Body of pancreas (tissue), 4 donors: ENCODE measurements around the gene TCP11L1. TPM values are rescaled to one million over a fixed set of nuclear protein-coding genes. Genes with fewer than 3 reads are reported as not detected.

Experiments
- ATAC-seq: fragments of 150-250 bp; one replicate; pipeline ENCODE4 v1.9.1; 2016
- DNase-seq, 4 donors: peaks; one replicate each; pipeline ENCODE4 v3.0.0-alpha.2; 2019
- H3K27ac ChIP-seq, 4 donors: fragments of 200-600 bp; sonication (generic); 1 replicate in 3 of 4; 2 replicates in 1 of 4; pipeline versions ENCODE4 v1.5.1 to v1.6.1; 2016 to 2019; ENCODE audit warnings: mild to moderate bottlenecking in 1 of 4, mixed read lengths in 1 of 4, moderate library complexity in 1 of 4
- H3K27me3 ChIP-seq, 2 donors: fragments of 200-600 bp; sonication (generic); one replicate each; pipeline ENCODE4 v1.6.0; 2016; ENCODE audit warnings: mild to moderate bottlenecking in 1 of 2
- H3K36me3 ChIP-seq, 2 donors: fragments of 200-600 bp; sonication (generic); replicated peaks in 1 of 2; 2 replicates each; pipeline ENCODE4 v1.5.1; 2016; ENCODE audit warnings: low read depth in 2 of 2; ENCODE audit not compliant: insufficient read depth in 1 of 2
- H3K4me1 ChIP-seq: fragments of 200-600 bp; sonication (generic); one replicate; pipeline ENCODE4 v1.6.0; 2016
- H3K4me3 ChIP-seq, 2 donors: fragments of 200-600 bp; sonication (generic); 1 replicate in 1 of 2; 2 replicates in 1 of 2; pipeline ENCODE4 v1.5.1; 2016 to 2019
- H3K9me3 ChIP-seq, 3 donors: fragments of 200-600 bp; sonication (generic); 1 replicate in 2 of 3; 2 replicates in 1 of 3; pipeline ENCODE4 v1.5.1; 2016
- POLR2A ChIP-seq, 3 donors: fragments of 450-650 bp; IDR thresholded peaks; one replicate each; pipeline ENCODE4 v1.6.1; 2016; ENCODE audit warnings: antibody characterized with exemption in 3 of 3, mild to moderate bottlenecking in 2 of 3
- WGBS, 2 donors: methylation state at CpG; one replicate each; pipeline ENCODE4 v1.1.5; 2017; 5-methylcytosine and 5-hydroxymethylcytosine counted together
- intact Hi-C: fragments of 100-400 bp; cut with DNase I; formaldehyde crosslinking; loops from one replicate; pipeline ENCODE4 v1.15.1; 2023
- total RNA-seq, 2 donors: library from RNA; depleted of rRNA; stranded (reverse); fragments of >200 nt; gene quantifications; one replicate each; pipeline ENCODE4 v1.1.0, GENCODE V29; 2016
- TF ChIP-seq, protein P1 (sequence below), 7 experiments: fragments of 450-650 bp in 4 of 7; fragments of 200-600 bp in 3 of 7; sonication (generic) in 3 of 7; IDR thresholded peaks; one replicate each; pipeline ENCODE4 v1.5.1; 2016 to 2019; ENCODE audit warnings: antibody characterized with exemption in 7 of 7

TCP11L1 gene
- total RNA-seq, 2 donors from 2014 or later, result 26.5 to 41.5 TPM

DNA sequence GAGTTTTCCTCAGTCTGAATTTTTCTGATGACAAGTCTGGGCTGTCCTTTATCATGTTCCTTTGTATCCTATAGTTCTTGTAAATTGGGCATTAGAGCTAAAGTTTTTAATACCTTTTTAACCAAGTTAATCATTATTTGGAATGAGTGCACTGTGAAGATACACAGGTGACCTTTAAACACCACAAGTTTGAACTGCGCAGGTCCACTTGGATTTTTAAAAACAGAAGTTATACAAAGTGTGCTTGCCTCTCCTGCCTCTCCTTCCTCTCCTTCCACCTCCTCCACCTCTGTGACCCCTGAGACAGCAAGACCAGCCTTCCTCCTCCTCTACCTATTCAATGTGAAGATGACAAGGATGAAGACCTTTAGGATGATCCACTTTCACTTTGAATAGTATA, 4.4 kb upstream of the TCP11L1 start:
- TF ChIP-seq, protein P1, sequence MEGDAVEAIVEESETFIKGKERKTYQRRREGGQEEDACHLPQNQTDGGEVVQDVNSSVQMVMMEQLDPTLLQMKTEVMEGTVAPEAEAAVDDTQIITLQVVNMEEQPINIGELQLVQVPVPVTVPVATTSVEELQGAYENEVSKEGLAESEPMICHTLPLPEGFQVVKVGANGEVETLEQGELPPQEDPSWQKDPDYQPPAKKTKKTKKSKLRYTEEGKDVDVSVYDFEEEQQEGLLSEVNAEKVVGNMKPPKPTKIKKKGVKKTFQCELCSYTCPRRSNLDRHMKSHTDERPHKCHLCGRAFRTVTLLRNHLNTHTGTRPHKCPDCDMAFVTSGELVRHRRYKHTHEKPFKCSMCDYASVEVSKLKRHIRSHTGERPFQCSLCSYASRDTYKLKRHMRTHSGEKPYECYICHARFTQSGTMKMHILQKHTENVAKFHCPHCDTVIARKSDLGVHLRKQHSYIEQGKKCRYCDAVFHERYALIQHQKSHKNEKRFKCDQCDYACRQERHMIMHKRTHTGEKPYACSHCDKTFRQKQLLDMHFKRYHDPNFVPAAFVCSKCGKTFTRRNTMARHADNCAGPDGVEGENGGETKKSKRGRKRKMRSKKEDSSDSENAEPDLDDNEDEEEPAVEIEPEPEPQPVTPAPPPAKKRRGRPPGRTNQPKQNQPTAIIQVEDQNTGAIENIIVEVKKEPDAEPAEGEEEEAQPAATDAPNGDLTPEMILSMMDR (IDR thresholded peaks at IDR 0.05), result no peak
- no peak for TF ChIP-seq POLR2A (IDR thresholded peaks at IDR 0.05)
- no peaks in the 10 kb centered on the region for H3K27me3 ChIP-seq
- ATAC-seq, result no peak
- H3K4me1 ChIP-seq, result peaks cover 5% of the 10 kb centered on the region
- no peaks in the 10 kb centered on the region for H3K9me3 ChIP-seq
- intact Hi-C loops, result no loop called here
- DNase-seq, result no peak
- no peak overlapping the region for H3K4me3 ChIP-seq
- 23 to 27% methylated on average over 1 of the region's 1 CpG for WGBS, 2 donors
- H3K36me3 ChIP-seq, result no peaks in the 10 kb centered on the region
- no peak overlapping the region for H3K27ac ChIP-seq

DNA sequence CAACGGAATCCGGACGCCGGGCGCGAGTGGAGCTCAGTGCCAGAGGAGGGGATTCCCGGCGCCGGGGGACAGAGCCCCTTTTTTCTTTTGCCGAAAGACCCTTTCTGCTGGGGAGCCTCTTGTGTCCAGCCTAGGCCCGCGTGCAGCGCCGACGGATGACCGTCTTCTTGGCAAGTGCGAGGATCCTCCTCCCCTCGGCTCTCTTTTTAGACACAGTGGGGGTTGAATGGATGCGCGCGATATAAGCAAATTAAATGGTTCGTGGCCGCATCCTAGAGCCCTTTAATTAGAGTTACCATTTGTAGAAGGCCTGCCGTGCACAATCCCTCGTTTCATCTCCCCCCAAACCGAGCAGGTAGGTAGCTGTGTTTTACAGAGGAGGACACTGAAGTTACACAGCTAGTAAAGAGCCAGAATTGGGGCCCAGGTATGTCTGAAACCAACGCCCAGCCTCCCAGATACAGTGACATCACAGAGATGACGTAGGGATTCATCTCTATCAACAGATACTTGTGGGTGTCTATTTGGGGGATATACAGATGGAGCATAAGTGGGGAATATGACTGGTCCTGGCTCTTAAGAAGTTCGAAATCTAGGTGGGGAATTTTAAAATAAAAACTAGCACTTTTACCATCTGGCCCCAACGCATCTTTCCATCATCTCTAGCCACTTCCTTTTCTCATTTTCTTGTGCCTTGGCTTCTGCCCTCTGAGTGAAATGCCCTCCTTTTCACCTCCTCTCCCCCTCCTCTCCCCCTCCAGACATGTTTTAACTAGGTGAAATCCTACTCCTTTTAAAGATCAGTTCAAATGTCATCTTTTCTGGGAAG, 875 bp downstream of the TCP11L1 start:
- DNase-seq, result no peak
- Histone ChIP-seq H3K4me1 (peaks cover 17% of the 10 kb centered on the region), H3K27me3 (no peaks in the 10 kb centered on the region), H3K4me3 (peak overlapping the region; percentile 87 to 100), H3K36me3 (no peaks in the 10 kb centered on the region), H3K9me3 (no peaks in the 10 kb centered on the region), H3K27ac (peak overlapping the region; percentile 82 to 99 (median 97))
- 4 to 6% methylated on average over 26 to 30 of the region's 30 CpGs for WGBS, 2 donors
- TF ChIP-seq, protein P1 (IDR thresholded peaks at IDR 0.05), result no peak
- TF ChIP-seq POLR2A (IDR thresholded peaks at IDR 0.05), result no peak
- peak; percentile 4 for ATAC-seq
- intact Hi-C loops, result no loop called here

DNA sequence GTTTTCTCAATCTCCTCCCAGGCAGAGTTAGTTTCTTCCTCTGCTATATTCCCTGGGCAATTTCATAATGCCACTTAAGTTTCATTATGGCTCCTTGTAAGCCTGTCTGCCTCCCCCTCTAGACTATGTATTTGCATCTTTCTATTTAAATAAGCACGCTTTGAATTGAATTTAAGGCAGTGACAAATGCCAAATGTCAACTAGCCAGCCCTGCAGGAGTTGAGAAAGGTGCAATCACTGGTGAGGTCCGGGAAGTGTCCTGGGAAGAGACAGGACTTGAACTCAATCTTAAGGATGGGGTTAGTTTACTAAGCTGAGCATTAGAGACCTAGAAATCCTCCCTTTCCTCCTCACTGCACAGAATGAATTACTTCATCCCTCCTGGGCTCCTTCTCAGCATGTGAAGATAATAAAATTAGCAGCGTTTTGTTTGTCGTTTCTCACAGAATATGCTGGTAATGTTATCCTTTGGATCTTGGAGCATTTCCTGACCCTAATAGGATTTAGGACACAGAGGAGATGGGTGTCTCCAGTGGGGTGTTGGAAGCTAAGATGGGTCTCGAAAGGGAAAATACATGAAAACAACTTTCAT, 1.6 kb downstream of the TCP11L1 start:
- TF ChIP-seq, protein P1 (IDR thresholded peaks at IDR 0.05), result no peak
- TF ChIP-seq POLR2A (IDR thresholded peaks at IDR 0.05), result no peak

DNA sequence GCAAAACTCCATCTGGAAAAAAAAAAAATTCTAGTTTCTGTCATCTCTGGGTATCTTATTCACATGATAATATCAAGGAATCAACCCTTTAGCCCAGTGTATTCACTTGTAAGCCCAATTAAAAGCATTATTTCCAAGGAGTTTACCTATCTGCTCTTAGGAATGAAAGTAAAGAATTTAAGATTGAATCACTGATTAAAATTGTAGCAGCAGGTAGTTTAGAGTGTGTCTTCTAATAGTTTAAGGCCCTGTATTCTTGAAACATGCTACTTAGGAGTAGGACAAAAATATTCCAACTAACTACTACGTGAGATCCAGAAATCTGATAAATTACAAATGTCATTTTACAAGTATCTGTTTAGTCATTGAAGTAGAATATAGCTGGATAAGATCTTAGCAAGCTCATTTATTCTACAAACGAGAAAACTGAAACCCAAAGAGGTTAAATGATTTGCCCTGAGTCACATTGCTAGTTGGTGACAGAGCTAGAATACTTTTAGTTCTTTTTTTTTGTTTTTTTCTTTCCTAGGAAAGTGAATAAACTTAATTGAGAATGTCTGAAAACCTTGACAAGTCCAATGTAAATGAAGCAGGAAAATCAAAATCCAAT, 4.0 kb downstream of the TCP11L1 start:
- Histone ChIP-seq H3K27me3 (no peaks in the 10 kb centered on the region), H3K27ac (no peak overlapping the region), H3K9me3 (no peaks in the 10 kb centered on the region), H3K36me3 (no peaks in the 10 kb centered on the region), H3K4me3 (no peak overlapping the region), H3K4me1 (peaks cover 24% of the 10 kb centered on the region)
- TF ChIP-seq, protein P1 (IDR thresholded peaks at IDR 0.05), result no peak
- TF ChIP-seq POLR2A (IDR thresholded peaks at IDR 0.05), result no peak
- WGBS, 2 donors, result 56 to 61% methylated on average over 2 of the region's 2 CpGs
- ATAC-seq (no peak), DNase-seq (no peak)
- intact Hi-C loops, result no loop called here

More for the DNA sequence above, 1.6 kb downstream of the TCP11L1 start:
- WGBS, 2 donors, result 56 to 63% methylated on average over 5 of the region's 5 CpGs
- intact Hi-C loops, result no loop called here
- H3K4me3 ChIP-seq, result no peak overlapping the region
- DNase-seq, result no peak
- no peaks in the 10 kb centered on the region for H3K9me3 ChIP-seq
- no peaks in the 10 kb centered on the region for H3K36me3 ChIP-seq
- no peak overlapping the region for H3K27ac ChIP-seq
- peaks cover 23% of the 10 kb centered on the region for H3K4me1 ChIP-seq
- no peak for ATAC-seq
- H3K27me3 ChIP-seq, result no peaks in the 10 kb centered on the region
